ELR (cell line): ENCODE results near the gene SMARCD3.

Experiments
- DNase-seq: peaks from one replicate; pipeline ENCODE4 v3.0.0-alpha.2; 2015; ENCODE audit warnings: low read depth

The SMARCD3 gene

DNA sequence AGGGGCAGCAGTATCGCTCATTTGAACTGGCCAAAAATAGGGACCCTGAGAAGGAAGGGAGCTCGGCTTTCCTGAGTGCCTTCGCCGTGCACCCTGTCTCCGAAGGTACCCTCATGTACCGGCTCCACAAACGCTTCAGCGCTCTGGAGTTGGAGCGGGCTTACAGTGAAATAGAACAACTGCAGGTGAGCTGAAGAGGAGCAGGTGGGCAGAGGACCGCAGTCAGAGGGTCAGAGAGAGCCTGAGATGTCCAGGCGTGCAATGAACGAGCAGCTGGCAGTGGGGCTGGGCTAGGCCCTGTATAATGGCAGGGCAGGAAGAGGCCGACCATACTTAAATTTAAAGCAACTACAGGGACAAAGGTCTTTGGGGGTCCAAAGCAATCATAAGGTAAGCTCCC is 12.1 kb downstream of the SMARCD3 start:
- DNase-seq = no peak

DNA sequence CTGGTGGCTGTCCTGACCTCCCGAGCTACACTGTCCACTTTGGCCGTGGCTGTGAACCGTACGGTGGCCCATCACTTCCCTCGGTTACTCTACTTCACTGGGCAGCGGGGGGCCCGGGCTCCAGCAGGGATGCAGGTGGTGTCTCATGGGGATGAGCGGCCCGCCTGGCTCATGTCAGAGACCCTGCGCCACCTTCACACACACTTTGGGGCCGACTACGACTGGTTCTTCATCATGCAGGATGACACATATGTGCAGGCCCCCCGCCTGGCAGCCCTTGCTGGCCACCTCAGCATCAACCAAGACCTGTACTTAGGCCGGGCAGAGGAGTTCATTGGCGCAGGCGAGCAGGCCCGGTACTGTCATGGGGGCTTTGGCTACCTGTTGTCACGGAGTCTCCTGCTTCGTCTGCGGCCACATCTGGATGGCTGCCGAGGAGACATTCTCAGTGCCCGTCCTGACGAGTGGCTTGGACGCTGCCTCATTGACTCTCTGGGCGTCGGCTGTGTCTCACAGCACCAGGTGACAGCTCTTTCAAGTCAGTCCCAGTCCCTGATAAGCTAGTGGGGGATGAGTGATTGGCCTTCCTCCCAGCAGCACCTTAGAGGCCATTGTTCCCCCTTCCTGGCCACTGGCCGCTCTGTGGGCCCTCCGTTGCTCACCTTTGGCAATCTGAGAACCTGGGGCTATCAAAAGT is 13.3 kb downstream of the SMARCD3 start:
- DNase-seq = no peak

DNA sequence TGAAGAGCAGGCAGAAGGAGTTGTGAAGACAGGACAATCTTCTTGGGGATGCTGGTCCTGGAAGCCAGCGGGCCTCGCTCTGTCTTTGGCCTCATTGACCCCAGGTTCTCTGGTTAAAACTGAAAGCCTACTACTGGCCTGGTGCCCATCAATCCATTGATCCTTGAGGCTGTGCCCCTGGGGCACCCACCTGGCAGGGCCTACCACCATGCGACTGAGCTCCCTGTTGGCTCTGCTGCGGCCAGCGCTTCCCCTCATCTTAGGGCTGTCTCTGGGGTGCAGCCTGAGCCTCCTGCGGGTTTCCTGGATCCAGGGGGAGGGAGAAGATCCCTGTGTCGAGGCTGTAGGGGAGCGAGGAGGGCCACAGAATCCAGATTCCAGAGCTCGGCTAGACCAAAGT is 14.7 kb downstream of the SMARCD3 start:
- DNase-seq = no peak

DNA sequence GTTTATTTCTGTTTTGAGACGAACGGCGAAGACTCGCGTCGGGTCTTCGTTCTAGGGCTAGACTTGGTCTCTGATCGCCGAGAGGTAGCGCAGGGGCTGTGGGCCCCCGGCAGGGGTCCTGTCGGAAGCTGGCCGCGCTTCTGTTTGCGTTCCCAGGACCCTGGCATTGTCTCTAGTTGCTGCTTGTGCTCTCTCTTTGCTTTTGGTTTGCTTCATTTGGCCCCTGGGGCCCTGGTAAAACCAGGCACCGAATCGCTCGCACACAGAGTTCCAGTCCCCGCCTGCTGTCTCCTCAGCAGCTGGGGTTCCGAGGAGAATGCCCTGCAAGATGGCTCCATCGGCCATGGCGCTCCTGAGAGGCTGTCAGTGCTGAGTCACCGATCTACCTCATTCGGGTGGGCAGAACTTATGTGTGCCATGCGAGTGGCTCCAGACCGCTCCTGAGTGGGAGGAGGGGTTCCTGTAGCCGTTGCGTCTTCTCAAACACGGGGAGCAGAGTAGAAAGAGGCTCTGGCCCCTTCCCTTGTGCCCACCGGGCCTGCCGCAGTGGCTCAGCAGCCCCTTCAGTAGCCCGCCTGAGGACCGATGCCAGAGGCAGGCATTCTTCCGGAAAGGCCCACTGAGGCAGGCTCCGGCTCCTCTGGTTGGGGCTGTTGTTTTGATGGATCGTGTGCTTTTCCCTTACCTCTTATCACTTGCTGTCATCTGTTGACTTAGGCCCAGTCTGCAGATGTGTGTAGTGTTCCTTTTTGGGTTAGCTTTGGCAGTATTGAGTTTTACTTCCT is 15.4 kb downstream of the SMARCD3 start:
- peak; percentile 91 for DNase-seq

DNA sequence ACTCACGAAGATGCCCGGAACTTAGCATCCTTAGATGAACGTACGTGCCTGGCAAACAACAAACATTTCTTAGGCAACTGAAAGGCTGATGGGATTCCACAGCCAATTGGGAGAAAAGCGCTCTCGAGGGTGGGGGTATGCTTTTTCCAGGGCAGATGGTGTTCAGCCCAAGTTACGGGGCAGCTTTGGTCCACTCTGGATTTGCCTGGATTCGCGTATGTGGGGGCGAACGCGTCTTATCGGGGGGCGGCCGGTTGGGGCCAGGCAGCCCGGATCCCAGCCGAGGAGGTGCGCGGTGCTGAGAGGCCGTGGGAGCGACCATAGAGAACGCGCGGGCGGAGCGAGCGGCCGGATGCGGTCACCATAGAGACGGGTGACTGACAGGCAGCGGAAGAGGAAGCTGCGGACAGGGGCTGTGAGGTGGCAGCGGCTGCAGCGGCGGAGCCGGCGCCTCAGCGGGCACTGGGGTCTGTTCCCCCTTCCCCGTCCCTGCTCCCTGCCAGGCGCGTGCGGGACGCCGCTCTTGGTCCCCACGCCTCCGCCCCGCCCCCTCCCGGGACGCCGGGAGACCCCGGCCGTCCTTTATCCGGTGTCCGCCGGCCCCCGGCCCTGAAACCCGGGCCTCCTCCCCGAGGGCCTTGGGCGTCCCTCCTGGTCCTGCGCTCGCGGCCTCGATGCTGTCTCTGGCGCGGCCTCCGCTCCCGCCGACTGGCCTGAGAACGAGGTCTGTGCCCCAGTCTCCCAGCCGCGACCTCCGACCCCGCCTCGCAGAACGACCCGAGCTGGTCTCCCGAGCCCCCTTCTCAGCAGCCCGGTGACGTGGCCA is 16.2 kb downstream of the SMARCD3 start, which contains the start of gene CHPF2:
Gene CHPF2 (plus strand): TSS at position 393 of the 826 bp plus-strand sequence. CDS start 1,529 bp downstream, outside the sequence.
- DNase-seq = peak; percentile 90

DNA sequence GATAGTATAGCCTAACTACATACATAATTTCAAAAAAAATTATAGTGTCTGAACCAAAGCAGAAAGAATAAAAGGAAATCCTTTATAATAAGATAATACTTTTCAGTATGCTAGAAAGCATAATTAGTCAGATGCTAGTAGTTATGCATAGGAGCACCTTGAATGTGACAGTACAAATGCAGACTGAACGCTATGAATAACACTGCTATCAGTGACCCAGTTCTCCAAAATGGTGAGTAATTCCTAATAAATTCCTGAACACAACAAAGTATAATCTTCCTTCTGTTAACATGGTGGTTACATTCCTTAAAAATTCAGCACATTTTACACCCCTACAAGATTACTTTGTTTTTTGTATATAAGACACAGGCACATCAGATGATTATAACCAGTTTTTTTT is 17.4 kb downstream of the SMARCD3 start:
- no peak for DNase-seq

DNA sequence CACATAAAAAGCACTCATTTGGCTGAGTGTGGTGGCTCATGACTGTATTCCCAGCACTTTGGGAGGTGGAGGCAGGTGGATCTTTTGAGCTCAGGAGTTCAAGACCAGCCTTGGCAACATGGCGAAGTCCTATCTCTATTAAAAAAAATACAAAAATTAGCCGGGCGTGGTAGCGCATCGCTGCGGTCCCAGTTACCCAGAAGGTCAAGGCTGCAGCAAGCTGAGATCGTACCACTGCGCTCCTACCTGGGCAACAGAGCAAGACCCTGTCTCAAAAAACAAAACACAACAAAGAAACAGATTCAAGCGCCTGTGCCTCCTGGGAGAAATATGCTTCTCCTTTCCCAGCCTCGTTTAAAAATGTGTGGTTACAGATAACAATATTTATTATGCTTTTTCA is 19.2 kb downstream of the SMARCD3 start:
- DNase-seq = no peak

DNA sequence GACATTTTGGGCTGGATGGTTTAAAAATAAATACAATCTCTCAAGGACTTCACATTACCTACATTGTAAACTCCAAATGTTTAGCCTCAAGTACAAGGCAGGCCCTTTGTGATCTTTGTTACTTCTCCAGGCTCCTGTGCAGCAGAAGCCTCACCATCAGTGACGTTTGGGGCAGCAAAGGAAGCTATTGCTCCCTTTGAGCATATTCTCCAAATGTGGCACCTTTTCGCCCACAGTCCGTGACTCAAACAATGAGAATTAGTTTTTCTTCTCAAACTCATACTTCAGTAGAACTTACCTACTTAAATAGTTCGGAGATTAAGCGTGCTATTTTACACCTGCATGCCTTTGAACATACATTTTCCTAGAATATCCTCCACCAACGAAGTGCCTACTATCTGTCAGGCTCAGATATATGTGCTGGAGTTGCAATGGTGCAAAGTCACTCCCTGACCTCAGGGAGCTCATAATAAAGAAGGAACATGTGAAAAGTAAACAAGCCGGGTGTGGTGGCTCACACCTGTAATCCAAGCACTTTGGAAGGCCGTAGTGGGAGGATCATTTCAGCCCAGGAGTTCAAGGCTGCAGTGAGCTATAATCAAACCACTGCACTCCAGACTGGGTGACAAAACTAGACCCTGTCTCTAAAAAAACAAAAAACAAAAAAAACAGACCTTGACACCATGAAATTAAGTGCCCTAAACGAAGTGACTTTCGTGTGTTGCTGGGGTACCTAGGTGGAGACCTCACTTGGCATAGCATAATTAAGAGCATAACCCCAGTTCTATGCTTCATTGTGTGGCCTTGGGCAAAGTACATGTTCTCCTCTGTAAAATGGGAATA is 20.2 kb downstream of the SMARCD3 start:
- no peak for DNase-seq

DNA sequence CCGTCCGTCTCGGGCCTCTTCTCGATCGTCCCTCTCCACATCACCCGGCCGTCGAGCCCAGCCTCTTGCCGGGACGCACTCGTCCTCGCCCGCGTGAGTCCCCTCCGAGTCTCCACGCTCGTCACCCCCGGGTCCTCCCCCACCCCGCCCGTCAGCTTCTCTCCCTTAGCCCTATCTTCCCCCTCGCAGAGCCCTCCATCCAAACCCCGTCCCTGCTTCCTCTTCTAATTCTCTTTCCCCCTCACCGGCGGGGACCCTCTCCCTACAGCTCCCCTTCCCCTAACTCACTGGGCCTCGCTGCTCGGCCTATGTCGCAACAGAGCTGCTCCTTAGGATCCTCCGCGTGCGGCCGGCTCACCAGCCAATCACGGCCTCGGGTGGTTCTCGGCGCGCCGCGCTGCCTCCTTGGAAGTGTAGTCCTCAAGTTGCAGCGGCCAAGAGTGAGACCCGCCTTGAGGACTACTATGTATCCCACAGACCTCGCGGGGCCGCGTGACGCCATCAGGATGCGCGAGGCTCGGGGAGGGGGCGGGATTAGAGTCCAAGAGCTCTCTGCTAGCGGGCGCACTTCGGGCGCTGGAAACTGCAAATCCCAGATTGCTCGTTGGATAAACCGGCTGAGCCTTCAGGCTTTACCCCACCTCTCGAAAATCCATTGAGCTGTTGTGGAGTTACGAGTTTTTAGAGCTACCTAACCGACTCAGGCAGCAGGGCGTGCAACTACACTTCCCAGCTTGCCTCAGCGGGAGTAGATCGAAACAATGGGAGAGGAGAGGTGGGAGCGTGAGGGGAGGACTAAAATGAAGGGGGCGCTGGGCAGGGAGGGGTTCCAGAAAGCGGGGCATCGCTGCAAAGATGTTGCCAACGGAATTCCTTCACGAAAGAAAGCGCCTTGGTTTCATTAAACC is 21.4 kb downstream of the SMARCD3 start, which contains the start of gene ABCF2:
Gene ABCF2 (minus strand): TSS at position 331 of the 908 bp plus-strand sequence. CDS start 747 bp downstream, outside the sequence.
- DNase-seq = peak; percentile 98

DNA sequence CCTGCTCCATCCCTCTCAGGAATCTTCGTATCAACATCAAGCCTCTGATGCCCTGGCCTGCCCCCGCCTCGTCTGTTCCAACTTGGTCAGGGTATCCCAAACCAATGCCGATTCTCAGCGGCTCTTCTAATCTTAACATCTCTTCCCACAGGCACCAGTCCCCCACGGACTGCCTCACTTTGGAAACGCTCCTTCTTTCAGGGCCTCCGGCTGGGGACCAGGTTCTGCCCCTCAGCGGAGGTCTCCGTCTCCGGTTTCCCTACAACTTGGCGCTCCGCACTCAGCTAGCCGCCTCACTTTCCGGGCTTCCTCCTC is 22.0 kb downstream of the SMARCD3 start:
- no peak for DNase-seq

DNA sequence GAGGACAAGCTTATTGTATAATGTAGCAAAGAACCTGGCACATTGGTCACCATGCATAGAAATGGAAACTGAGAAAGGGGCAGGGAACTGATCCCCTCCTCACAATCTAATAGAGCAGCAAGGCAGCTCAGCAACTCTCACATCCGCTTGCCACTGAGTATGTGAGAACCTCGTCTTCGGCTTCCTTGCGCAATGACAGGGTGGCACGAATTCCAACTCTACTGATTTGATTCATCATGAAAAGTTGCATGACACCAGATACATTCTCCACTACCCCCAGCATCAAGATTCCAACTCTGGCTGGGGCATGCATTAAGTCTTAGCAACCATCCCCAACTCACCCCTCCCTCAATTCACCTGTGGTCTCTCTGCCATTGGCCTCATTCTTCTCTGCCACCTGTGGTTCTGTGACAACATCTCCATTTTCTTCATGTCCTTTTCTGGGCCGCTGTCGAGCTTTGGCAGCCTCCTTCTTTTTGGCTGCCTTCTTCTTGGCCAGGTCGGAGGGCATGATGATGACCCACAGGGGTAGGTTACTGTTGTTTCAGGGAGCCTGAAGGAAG is 22.5 kb downstream of the SMARCD3 start:
- peak; percentile 31 for DNase-seq

DNA sequence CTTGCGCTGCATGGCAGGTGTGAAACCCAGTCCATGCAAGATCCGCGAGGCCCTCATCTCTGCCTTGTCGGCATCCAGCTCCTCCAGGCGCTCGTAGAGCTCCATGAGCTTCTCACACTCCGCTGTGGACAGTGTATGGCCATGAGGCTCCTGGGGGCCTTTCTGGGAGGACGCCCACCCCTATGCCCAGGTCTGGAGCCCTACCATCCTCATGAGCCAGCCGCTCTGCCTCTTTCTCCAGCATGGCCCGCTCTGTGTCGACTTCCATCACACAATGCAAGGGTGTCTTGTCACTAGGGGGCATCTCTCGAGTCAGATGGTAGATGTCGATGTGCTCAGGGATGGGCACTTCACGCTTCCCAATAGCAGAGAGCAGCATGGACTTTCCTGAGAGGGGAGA is 24.8 kb downstream of the SMARCD3 start:
- no peak for DNase-seq

DNA sequence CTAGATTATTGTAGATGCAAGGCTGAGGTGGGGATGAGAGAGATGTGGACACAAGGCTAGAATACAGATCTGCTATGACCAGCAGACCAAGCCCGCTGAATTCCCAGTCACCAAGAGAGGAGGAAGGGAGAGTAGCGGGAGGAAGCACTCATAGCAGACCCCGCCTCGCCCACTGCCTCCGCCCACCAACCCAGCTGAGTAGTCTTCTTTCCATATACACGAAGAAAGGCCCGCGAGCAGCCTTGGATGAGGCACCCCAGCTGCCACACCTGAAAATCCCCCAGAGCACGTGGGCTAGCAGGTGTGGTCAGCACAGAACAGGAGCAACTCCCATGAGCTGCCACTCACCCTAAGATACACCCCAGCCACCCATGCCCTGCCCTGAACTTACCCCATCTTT is 30.3 kb downstream of the SMARCD3 start:
- DNase-seq = no peak

DNA sequence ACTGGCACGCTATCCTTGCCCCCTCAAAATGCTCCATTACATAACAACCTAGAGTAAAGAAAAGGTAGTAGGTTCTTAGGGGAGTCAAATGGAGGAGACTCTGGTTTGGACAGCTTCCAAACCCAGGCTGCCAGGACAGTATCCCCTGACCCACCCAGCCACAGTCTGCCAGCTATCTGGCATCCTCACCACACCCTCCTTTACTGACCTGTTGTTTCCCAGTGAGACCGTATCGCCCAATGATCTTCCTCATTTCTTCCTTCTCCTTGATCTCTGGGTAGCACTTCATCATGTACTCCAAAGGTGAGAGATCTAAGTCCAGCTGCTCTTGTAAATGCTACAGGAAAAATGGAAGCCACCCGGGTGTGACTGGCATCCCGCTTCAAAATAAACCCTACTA is 33.1 kb downstream of the SMARCD3 start:
- DNase-seq = no peak

DNA sequence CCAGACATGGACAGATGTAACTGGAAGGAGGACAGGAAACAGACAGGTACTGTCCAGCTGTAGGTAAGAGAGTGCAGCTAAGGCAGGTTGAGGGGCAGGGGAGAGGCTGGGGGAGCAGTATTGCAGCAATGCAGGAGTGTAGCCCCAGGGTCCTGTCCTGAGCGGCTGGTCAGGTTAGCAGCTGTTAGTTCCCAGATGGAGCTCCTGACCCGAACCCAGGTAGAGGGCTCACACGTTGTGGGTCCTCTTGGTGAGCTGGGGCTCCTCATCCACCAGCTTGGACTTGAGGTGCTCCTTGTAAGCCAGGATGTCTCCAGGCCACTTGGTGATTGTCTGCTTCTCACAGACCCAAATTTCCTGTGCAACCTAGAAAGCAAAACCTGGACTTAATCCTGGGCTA is 34.7 kb downstream of the SMARCD3 start:
- DNase-seq = no peak

DNA sequence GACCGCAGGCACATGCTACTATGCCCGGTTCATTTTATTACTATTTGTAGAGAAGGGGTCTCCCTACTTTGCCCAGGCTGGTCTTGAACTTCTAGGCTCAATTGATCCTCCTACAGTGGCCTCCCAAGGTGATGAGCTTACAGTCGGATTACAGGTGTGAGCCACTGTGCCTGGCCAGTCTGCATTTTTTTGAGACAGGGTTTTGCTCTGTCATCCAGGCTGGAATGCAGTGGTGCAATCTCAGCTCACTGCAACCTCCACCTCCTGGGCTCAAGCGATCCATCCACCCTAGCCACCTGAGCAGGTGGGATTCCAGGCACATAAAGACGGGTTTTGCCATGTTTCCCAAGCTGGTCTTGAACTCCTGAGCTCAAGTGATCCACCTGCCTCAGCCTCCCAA is 35.9 kb downstream of the SMARCD3 start:
- DNase-seq = no peak

DNA sequence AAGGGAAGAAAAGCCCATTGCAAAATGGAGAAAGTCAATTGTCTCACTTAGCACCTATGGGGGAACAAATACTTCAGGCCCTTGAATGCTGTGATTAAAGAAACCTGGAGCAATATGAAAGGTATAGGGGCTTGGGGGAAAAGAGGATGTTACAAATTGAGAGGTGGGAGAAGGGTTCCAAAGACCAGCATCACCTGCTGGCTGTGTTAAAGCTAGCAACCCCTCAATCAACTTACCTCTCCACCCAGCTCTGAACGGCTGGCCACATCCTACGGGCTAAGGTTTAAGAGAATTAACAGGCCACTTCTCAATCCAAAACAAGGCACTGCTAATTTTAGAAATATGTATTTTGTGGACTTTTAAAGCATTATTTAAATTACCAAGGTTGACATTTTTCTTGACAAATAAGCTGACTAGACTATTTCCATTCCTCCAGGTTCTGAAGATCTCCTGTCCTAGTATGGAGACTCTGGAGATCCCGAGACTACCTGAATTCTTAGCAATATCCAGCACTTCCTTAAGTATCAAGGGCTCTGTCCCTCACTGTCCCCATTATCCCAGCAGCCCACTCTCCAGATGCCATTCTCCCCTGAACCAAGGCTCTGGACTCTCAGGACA is 37.2 kb downstream of the SMARCD3 start:
- DNase-seq = no peak

DNA sequence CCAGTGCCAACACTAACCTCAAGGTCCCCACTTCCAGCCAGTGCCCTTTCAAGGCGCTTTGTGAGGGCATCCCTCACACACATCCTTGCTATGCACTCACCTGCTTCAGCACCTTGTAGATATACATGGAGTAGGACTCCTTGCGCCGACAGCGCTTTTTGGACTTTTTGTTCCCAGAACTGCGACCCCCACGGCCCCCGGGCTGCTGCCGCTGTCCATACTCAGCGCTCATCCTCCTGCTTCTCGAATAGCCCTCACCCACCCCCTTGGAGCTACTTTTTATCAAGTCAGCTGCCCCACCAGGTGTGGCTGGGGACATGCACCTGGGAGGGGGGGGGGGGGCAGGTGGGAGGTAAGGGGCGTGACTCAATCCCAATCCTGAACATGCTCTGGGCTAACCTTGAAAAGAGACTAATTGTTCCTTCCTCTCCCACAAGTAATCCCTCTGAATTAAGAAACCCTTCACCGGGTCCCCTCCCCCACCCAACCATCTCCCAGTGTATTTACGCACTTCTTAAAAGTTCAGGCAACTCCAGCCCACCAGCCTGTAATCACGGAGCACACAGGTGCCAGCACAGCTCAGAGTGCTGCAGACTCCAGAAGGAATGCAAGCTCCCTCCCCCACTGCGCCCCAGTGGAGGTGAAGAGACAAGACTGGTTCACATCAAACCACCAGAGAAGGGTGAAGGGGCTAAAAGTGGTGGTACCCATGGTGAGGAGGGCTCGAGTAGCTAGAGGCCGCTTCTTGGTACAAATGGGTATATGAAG is 38.2 kb downstream of the SMARCD3 start, which contains the start of gene H2BK1:
Gene H2BK1 (minus strand): TSS at position 402 of the 768 bp plus-strand sequence. CDS start 170 bp downstream, at position 232.
- no peak for DNase-seq

DNA sequence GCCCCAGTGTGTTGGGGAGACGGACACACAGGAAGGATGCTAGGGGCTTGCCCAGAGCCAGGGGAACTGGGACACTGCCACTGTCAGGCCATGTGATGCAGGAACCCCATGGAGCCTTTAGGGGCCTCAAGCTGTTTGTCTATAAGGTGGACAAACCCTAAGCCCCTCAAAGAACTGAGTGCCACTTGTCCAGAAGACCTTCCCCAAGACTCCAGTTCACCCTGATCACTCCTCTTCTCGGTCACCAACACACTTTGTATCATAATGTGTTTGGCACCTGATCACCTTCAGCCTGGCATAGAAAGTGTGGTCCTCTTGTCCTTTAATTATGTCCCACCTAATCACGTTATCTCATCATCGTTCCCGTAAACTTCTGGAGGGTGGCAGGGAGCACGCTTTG is 38.9 kb downstream of the SMARCD3 start:
- DNase-seq = no peak
